ENCODE measurements around the gene RCN1. TPM values are rescaled to one million over a fixed set of nuclear protein-coding genes. Genes with fewer than 3 reads are reported as not detected.

Gene RCN1
- total RNA-seq = 193 and 201 TPM in 2 replicates
- long read RNA-seq, transcript RCN1-201 (6 exons, 2,572 nt) = major isoform, 1,893 of 1,936 reads
- long read RNA-seq, transcript RCN1-207 (5 exons, 2,416 nt) = minor isoform, 11 of 1,936 reads
- long read RNA-seq, transcript RCN1-204 (2 exons, 2,653 nt) = minor isoform, 6 of 1,936 reads
- long read RNA-seq, partial matches to known transcripts = 9 of 1,936 reads
- long read RNA-seq, other reads (novel, unspliced or antisense) = 17 of 1,936 reads

DNA sequence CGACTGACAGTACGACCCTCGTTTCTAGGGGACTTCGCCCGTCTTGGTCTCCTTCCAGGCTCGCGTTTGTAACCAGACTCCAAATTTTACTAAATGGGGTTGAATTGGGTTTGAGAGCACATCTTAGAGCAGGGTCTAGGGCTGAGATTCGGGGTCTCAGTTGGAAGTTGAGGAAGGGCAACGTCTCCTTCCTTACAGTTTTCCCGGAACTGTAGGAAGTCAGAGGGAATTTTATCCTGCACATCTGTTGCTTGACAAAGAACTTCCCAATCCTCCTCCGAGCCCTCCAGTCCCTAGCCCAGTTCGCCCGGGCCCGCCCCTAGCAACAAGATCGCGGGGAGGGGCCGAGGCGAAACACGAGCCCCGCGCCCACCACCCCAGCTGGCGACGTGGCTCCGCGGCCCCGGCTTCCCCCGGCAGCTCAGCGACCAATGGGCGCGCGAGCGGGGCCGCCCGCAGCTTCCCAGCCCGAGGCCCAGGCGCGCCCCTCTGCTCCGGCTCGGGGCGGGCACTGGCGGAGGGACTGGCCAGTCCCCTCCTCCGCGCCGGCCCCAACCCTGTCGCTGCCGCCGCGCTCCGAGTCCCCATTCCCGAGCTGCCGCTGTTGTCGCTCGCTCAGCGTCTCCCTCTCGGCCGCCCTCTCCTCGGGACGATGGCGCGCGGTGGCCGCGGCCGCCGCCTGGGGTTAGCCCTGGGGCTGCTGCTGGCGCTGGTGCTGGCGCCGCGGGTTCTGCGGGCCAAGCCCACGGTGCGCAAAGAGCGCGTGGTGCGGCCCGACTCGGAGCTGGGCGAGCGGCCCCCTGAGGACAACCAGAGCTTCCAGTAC, at the start of gene RCN1:
Gene RCN1, plus strand, starts transcription at position 530 of the 826 bp plus-strand sequence. Its CDS starts 123 bp downstream, at position 653.
- Mint-ChIP-seq H3K36me3 (ENCODE audit: insufficient read depth) (peaks cover 15% of the 10 kb centered on the region), H3K27ac (peak within 1 kb of the TSS; percentile 99), H3K4me3 (ENCODE audit: low read depth) (peak within 1 kb of the TSS; percentile 84), H3K27me3 (peaks cover 17% of the 10 kb centered on the region), H3K4me1 (ENCODE audit: low read depth) (peaks cover 19% of the 10 kb centered on the region), H3K9me3 (ENCODE audit: low read depth) (no peaks in the 10 kb centered on the region)
- no peak for TF ChIP-seq CTCF (IDR thresholded peaks at IDR 0.05; ENCODE audit: unreplicated experiment)
- DNase-seq (ENCODE audit: low spot score, unreplicated experiment) = peak; percentile 79

GRCh38 chr11:32043737-32044136, 47.1 kb upstream of the RCN1 start:
- DNase-seq (ENCODE audit: low spot score, unreplicated experiment) = no peak
- H3K36me3 Mint-ChIP-seq (ENCODE audit: insufficient read depth) = no peaks in the 10 kb centered on the region
- no peak for TF ChIP-seq CTCF (IDR thresholded peaks at IDR 0.05; ENCODE audit: unreplicated experiment)
- no peak overlapping the region for H3K27ac Mint-ChIP-seq
- H3K9me3 Mint-ChIP-seq (ENCODE audit: low read depth) = no peaks in the 10 kb centered on the region
- no peaks in the 10 kb centered on the region for H3K4me1 Mint-ChIP-seq (ENCODE audit: low read depth)
- H3K27me3 Mint-ChIP-seq = peaks cover 9% of the 10 kb centered on the region
- no peak overlapping the region for H3K4me3 Mint-ChIP-seq (ENCODE audit: low read depth)

DNA sequence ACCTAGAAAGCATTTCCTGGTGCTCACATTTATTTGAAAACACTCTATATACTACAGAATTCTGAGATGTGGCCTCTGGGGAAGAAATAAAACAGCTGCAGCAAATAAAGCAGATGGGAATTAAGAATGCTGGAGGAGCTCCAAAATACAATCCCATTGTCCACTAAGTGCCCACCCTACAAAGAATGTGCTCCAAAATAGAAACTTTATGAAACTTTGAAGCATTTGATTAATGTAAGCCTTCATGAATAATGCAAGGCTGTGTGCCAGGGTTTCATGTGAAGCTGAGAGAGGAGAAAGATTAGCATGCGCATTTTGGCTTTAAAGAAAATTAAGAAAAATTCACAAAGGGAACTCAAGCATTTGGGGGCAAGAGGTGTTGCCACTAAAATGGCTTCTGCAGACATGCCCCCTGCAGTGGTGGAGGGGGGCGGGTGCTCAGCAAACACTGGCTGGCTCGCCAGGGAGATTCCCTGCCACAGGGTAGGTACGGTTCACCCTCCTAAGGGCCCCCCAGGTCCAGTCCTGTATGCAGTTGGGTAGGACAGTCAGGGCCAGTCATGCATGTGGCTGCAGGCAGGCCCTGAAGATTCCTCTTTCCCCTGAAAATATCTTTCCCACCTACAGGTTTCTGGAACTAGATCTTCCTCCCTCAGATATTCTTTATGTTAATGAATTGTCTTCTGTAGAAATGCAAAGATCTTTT, 46.6 kb upstream of the RCN1 start:
- Mint-ChIP-seq H3K4me1 (ENCODE audit: low read depth) (no peaks in the 10 kb centered on the region), H3K9me3 (ENCODE audit: low read depth) (no peaks in the 10 kb centered on the region)

GRCh38 chr11:32045456-32045855, 45.4 kb upstream of the RCN1 start:
- H3K4me3 Mint-ChIP-seq (ENCODE audit: low read depth) = no peak overlapping the region
- peaks cover 8% of the 10 kb centered on the region for H3K27me3 Mint-ChIP-seq
- H3K36me3 Mint-ChIP-seq (ENCODE audit: insufficient read depth) = no peaks in the 10 kb centered on the region
- H3K9me3 Mint-ChIP-seq (ENCODE audit: low read depth) = no peaks in the 10 kb centered on the region
- DNase-seq (ENCODE audit: low spot score, unreplicated experiment) = no peak
- no peak for TF ChIP-seq CTCF (IDR thresholded peaks at IDR 0.05; ENCODE audit: unreplicated experiment)
- H3K4me1 Mint-ChIP-seq (ENCODE audit: low read depth) = no peaks in the 10 kb centered on the region
- no peak overlapping the region for H3K27ac Mint-ChIP-seq

More for the DNA sequence above, 46.6 kb upstream of the RCN1 start:
- TF ChIP-seq CTCF (IDR thresholded peaks at IDR 0.05; ENCODE audit: unreplicated experiment) = no peak
- Mint-ChIP-seq H3K27me3 (peaks cover 9% of the 10 kb centered on the region), H3K27ac (no peak overlapping the region), H3K4me3 (ENCODE audit: low read depth) (no peak overlapping the region), H3K36me3 (ENCODE audit: insufficient read depth) (no peaks in the 10 kb centered on the region)
- no peak for DNase-seq (ENCODE audit: low spot score, unreplicated experiment)

GRCh38 chr11:32050264-32050663, 40.6 kb upstream of the RCN1 start:
- DNase-seq (ENCODE audit: low spot score, unreplicated experiment) = no peak
- Mint-ChIP-seq H3K4me1 (ENCODE audit: low read depth) (no peaks in the 10 kb centered on the region), H3K36me3 (ENCODE audit: insufficient read depth) (no peaks in the 10 kb centered on the region), H3K9me3 (ENCODE audit: low read depth) (no peaks in the 10 kb centered on the region), H3K27ac (no peak overlapping the region), H3K4me3 (ENCODE audit: low read depth) (no peak overlapping the region), H3K27me3 (peaks cover 28% of the 10 kb centered on the region)
- TF ChIP-seq CTCF (IDR thresholded peaks at IDR 0.05; ENCODE audit: unreplicated experiment) = no peak

All from progenitor cell of endocrine pancreas (in vitro differentiated cells).